ENCODE measurements around the gene SUN5. TPM values are rescaled to one million over a fixed set of nuclear protein-coding genes. Genes with fewer than 3 reads are reported as not detected.

The SUN5 gene
- total RNA-seq, 1 experiment from 2014 or later, result not detected

DNA sequence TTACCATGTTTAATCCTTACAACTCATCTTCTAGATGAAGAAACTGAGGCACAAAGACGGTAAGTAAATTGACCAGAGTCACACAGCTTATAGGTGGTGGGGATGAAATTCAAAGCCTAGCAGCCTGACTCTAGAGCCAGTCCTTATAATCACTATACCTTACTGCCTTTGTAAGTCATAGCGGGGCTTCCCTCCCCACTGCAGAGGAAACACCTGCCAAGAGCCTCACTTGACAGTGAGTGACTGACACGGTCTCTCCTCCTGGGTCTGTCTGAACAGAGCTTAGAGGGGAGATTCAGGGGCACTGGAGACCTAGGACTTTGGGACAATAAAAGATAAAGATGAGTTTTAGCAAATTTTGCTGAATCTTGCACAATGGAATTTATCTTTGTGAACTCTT is 12.8 kb downstream of the SUN5 start:
- no peak overlapping the region for H4K91ac ChIP-seq (ENCODE audit: insufficient read length, low read depth, low read length)
- no peak overlapping the region for H3K4me3 Mint-ChIP-seq
- no peaks in the 10 kb centered on the region for H3K4me1 Mint-ChIP-seq
- H3K56ac ChIP-seq (ENCODE audit: insufficient read length, low read depth, low read length), result no peak overlapping the region
- H3K14ac ChIP-seq (ENCODE audit: insufficient read depth, low read length), result no peak overlapping the region
- no peaks in the 10 kb centered on the region for H3K27me3 ChIP-seq (ENCODE audit: insufficient read depth, low read length)
- H2AK5ac ChIP-seq (ENCODE audit: insufficient read length, low read length), result no peak overlapping the region
- no peak overlapping the region for H4K5ac ChIP-seq (ENCODE audit: insufficient read length, low read depth, low read length)
- no peaks in the 10 kb centered on the region for H4K20me1 ChIP-seq (ENCODE audit: control insufficient read depth, insufficient read depth, insufficient read length)
- H2AFZ ChIP-seq (ENCODE audit: low read length), result no peak overlapping the region
- H3T11ph ChIP-seq (ENCODE audit: low read length), result no peak overlapping the region
- no peak for DNase-seq
- H3K79me2 ChIP-seq (ENCODE audit: insufficient read depth, low read length), result no peaks in the 10 kb centered on the region
- H3K9me3 Mint-ChIP-seq, result no peaks in the 10 kb centered on the region
- no peak overlapping the region for H3K9ac ChIP-seq (ENCODE audit: extremely low read depth, insufficient read length, low read length)
- H3K23ac ChIP-seq (ENCODE audit: insufficient read length, low read depth, low read length), result no peak overlapping the region
- WGBS (ENCODE audit: extremely low coverage, insufficient read length, low lambda C conversion rate), result no CpG with 5 or more reads among the region's 3 CpGs
- H3K27me3 Mint-ChIP-seq (ENCODE audit: low read depth), result peaks cover 2% of the 10 kb centered on the region
- no peak overlapping the region for H2BK120ac ChIP-seq (ENCODE audit: low read depth, low read length, poor library complexity, severe bottlenecking)
- H3K36me3 Mint-ChIP-seq (ENCODE audit: insufficient read depth in 1 of 3, low read depth in 3 of 3), result no peaks in the 10 kb centered on the region
- H4K8ac ChIP-seq (replicated peaks; ENCODE audit: insufficient read length, low read depth, low read length), result no peak overlapping the region
- TF ChIP-seq, protein P1, sequence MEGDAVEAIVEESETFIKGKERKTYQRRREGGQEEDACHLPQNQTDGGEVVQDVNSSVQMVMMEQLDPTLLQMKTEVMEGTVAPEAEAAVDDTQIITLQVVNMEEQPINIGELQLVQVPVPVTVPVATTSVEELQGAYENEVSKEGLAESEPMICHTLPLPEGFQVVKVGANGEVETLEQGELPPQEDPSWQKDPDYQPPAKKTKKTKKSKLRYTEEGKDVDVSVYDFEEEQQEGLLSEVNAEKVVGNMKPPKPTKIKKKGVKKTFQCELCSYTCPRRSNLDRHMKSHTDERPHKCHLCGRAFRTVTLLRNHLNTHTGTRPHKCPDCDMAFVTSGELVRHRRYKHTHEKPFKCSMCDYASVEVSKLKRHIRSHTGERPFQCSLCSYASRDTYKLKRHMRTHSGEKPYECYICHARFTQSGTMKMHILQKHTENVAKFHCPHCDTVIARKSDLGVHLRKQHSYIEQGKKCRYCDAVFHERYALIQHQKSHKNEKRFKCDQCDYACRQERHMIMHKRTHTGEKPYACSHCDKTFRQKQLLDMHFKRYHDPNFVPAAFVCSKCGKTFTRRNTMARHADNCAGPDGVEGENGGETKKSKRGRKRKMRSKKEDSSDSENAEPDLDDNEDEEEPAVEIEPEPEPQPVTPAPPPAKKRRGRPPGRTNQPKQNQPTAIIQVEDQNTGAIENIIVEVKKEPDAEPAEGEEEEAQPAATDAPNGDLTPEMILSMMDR (conservative IDR thresholded peaks at IDR 0.05), result no peak
- H3K27ac Mint-ChIP-seq, result no peak overlapping the region
- no peak overlapping the region for H3K18ac ChIP-seq (ENCODE audit: insufficient read length, low read depth, low read length)
- no peaks in the 10 kb centered on the region for H3K23me2 ChIP-seq (ENCODE audit: insufficient read length, low read depth, low read length, poor library complexity, severe bottlenecking)
- H3K4me2 ChIP-seq (ENCODE audit: insufficient read depth, insufficient read length, low read length), result no peak overlapping the region
- H2BK15ac ChIP-seq (ENCODE audit: low read depth, low read length), result no peak overlapping the region
- no peaks in the 10 kb centered on the region for H3K79me1 ChIP-seq (ENCODE audit: insufficient read depth, low read depth, low read length, poor library complexity, severe bottlenecking)
- no peak overlapping the region for H2BK12ac ChIP-seq (ENCODE audit: insufficient read length, low read depth, low read length)
- no peaks in the 10 kb centered on the region for H3K4me1 ChIP-seq (ENCODE audit: insufficient read depth, low read length)
- no peak overlapping the region for H2BK5ac ChIP-seq (ENCODE audit: insufficient read length, low read length)
- no peak overlapping the region for H3K4ac ChIP-seq (ENCODE audit: low read depth, low read length)
- no peaks in the 10 kb centered on the region for H3K9me3 ChIP-seq (ENCODE audit: control insufficient read depth, low read depth, low read length)
- no peak overlapping the region for H3K27ac ChIP-seq (ENCODE audit: insufficient read length, low read depth, low read length)
- H2BK20ac ChIP-seq (ENCODE audit: low read depth, low read length, poor library complexity, severe bottlenecking), result no peak overlapping the region
